Measurements from ENCODE around the gene DMPK.

DNA sequence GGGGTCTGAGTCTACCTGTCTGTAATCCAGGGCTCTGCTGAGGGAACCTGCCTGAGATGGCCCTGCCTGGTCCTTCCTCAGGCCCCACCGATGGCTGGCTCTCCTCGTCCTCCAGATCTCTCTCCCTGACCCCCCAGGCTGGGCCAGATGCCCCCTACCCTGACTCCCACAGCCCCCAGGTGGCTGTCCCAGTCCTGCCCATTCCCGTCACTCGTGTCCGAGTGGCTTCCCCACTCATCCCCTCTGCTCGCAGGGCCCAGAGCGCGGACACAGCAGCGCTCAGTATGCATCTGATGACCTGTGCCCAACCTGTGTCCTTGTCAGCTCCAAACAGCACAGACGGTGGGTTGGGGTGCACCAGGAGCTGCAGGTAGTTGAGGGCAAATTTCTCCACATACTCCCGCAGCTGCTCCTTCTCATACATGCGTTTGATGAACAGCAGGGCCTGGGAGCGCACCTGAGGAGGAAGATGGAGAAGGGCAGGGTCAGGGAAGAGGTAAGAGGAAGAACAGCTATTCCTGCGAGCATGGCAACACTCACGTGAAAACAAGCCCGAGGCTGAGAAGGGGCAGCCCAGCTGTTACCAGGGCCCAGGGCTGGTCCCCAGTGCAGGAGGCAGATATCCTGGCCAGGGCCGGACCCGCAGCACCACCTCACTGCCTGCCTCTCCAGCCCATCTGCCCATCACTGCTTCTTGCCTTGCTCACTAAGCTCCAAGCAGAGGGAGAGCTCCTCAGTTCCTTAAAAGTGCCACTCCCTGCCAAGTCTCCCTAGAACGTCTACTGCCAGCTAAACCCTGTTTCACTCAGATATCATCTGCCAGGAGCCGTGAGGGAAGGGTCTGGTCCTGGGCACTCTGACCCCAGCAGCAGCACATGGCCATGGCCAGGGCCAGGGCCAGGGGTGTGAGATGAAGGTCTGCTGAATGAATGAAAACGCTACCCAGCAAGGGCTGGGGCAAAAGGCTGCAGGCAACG, 43.9 kb upstream of the DMPK start:
- TF ChIP-seq MEF2A (IDR thresholded peaks at IDR 0.05; ENCODE audit: borderline replicate concordance, low read depth), result no peak
- no peak for TF ChIP-seq EZH2phosphoT487 (IDR thresholded peaks at IDR 0.05; ENCODE audit: borderline replicate concordance, low read depth)
- no peak for TF ChIP-seq POLR2AphosphoS5 (IDR thresholded peaks at IDR 0.05; ENCODE audit: low read depth, low read length)
- TF ChIP-seq, protein P1, sequence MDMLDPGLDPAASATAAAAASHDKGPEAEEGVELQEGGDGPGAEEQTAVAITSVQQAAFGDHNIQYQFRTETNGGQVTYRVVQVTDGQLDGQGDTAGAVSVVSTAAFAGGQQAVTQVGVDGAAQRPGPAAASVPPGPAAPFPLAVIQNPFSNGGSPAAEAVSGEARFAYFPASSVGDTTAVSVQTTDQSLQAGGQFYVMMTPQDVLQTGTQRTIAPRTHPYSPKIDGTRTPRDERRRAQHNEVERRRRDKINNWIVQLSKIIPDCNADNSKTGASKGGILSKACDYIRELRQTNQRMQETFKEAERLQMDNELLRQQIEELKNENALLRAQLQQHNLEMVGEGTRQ (IDR thresholded peaks at IDR 0.05; ENCODE audit: borderline replicate concordance, low read depth, low read length), result no peak
- TF ChIP-seq GABPA (IDR thresholded peaks at IDR 0.05; ENCODE audit: low read depth), result no peak
- no peak for TF ChIP-seq EP300 (IDR thresholded peaks at IDR 0.05; ENCODE audit: borderline replicate concordance in 1 of 2, low read depth in 1 of 2, low read length in 1 of 2)
- TF ChIP-seq, protein P2, sequence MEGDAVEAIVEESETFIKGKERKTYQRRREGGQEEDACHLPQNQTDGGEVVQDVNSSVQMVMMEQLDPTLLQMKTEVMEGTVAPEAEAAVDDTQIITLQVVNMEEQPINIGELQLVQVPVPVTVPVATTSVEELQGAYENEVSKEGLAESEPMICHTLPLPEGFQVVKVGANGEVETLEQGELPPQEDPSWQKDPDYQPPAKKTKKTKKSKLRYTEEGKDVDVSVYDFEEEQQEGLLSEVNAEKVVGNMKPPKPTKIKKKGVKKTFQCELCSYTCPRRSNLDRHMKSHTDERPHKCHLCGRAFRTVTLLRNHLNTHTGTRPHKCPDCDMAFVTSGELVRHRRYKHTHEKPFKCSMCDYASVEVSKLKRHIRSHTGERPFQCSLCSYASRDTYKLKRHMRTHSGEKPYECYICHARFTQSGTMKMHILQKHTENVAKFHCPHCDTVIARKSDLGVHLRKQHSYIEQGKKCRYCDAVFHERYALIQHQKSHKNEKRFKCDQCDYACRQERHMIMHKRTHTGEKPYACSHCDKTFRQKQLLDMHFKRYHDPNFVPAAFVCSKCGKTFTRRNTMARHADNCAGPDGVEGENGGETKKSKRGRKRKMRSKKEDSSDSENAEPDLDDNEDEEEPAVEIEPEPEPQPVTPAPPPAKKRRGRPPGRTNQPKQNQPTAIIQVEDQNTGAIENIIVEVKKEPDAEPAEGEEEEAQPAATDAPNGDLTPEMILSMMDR (IDR thresholded peaks at IDR 0.05), result no peak
